ENCODE results near the gene RNF151. TPM values are rescaled to one million over a fixed set of nuclear protein-coding genes. Genes with fewer than 3 reads are reported as not detected.

RNF151 gene
- total and polyA plus RNA-seq, 8 donors: 0.12 to 0.61 TPM; not detected in 6

- ATAC-seq (no peak), DNase-seq (peak in 5 of 6 donors; percentile 8 to 80 (median 51))
Observed at GRCh38 chr16:2001456-2002355, 35.0 kb downstream of the RNF151 start.

GRCh38 chr16:2002406-2003230 lies 36.0 kb downstream of the RNF151 start:
- Histone ChIP-seq H3K27ac (no peak overlapping the region), H3K4me1 (peaks cover 14 to 33% (median 33%) of the 10 kb centered on the region in 3 donors), H3K27me3 (no peaks in the 10 kb centered on the region), H3K4me3 (no peak overlapping the region), H3K9me3 (no peaks in the 10 kb centered on the region), H3K36me3 (peaks cover 19 to 57% (median 39%) of the 10 kb centered on the region in 3 donors)
- peak in 5 of 6 donors; percentile 16 to 79 (median 57) for DNase-seq
- intact Hi-C loops (cut with DNase I): no loop called here
- TF ChIP-seq, protein P1, sequence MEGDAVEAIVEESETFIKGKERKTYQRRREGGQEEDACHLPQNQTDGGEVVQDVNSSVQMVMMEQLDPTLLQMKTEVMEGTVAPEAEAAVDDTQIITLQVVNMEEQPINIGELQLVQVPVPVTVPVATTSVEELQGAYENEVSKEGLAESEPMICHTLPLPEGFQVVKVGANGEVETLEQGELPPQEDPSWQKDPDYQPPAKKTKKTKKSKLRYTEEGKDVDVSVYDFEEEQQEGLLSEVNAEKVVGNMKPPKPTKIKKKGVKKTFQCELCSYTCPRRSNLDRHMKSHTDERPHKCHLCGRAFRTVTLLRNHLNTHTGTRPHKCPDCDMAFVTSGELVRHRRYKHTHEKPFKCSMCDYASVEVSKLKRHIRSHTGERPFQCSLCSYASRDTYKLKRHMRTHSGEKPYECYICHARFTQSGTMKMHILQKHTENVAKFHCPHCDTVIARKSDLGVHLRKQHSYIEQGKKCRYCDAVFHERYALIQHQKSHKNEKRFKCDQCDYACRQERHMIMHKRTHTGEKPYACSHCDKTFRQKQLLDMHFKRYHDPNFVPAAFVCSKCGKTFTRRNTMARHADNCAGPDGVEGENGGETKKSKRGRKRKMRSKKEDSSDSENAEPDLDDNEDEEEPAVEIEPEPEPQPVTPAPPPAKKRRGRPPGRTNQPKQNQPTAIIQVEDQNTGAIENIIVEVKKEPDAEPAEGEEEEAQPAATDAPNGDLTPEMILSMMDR (IDR thresholded peaks at IDR 0.05): no peak
- WGBS, 2 donors: 90 to 91% methylated on average over 47 of the region's 47 CpGs
- no peak for ATAC-seq
- no peak for FAIRE-seq

More at GRCh38 chr16:2001456-2002355, 35.0 kb downstream of the RNF151 start:
- intact Hi-C loops (cut with DNase I): no loop called here
- H3K9me3 ChIP-seq: no peaks in the 10 kb centered on the region
- peaks cover 9 to 25% (median 24%) of the 10 kb centered on the region in 3 donors for H3K4me1 ChIP-seq
- 92 to 94% methylated on average over 47 to 53 of the region's 53 CpGs for WGBS, 2 donors
- FAIRE-seq: no peak
- TF ChIP-seq, protein P1 (IDR thresholded peaks at IDR 0.05): no peak
- no peak overlapping the region for H3K4me3 ChIP-seq
- H3K36me3 ChIP-seq: peaks cover 19 to 64% (median 39%) of the 10 kb centered on the region in 3 donors
- H3K27ac ChIP-seq: no peak overlapping the region
- no peaks in the 10 kb centered on the region for H3K27me3 ChIP-seq

DNA sequence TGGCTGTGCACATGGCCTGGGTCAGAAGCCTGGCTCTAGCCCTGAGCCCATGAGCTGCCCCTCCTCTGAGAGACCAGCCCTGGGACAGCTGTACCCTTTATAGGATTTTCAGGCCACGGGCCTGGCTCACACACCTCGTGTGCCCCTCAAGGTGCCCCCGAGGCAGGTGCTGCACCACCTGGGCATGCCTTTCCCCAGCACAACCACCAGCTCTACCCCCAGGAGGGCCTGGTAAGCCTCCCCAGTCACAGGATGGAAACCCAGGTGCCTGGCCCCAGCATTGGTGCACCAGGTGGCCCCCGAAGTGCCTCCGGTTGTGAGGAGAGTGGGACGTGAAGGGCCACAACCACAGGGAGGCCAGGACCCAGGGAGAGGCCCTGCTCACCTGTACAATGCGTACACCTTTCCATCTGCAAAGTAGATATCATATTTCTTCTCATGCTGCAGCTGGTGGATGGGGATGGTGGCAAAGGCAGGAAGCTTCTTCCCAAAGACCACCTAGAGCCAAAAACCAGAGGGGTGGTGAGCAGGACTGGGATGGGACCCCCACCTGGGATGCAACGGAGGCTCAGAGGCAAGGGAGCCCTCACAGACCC lies 36.7 kb downstream of the RNF151 start:
- ATAC-seq (no peak), FAIRE-seq (no peak), DNase-seq (peak in 3 of 6 donors; percentile 15 to 79 (median 47))
- no peaks in the 10 kb centered on the region for H3K27me3 ChIP-seq
- WGBS, 2 donors: 54 to 62% methylated on average over 8 of the region's 8 CpGs
- H3K4me1 ChIP-seq: peaks cover 18 to 40% (median 33%) of the 10 kb centered on the region in 3 donors
- TF ChIP-seq, protein P1 (IDR thresholded peaks at IDR 0.05): no peak
- no peak overlapping the region for H3K27ac ChIP-seq
- intact Hi-C loops (cut with DNase I): no loop called here
- peaks cover 19 to 50% (median 36%) of the 10 kb centered on the region in 3 donors for H3K36me3 ChIP-seq
- no peak overlapping the region for H3K4me3 ChIP-seq
- no peaks in the 10 kb centered on the region for H3K9me3 ChIP-seq

DNA sequence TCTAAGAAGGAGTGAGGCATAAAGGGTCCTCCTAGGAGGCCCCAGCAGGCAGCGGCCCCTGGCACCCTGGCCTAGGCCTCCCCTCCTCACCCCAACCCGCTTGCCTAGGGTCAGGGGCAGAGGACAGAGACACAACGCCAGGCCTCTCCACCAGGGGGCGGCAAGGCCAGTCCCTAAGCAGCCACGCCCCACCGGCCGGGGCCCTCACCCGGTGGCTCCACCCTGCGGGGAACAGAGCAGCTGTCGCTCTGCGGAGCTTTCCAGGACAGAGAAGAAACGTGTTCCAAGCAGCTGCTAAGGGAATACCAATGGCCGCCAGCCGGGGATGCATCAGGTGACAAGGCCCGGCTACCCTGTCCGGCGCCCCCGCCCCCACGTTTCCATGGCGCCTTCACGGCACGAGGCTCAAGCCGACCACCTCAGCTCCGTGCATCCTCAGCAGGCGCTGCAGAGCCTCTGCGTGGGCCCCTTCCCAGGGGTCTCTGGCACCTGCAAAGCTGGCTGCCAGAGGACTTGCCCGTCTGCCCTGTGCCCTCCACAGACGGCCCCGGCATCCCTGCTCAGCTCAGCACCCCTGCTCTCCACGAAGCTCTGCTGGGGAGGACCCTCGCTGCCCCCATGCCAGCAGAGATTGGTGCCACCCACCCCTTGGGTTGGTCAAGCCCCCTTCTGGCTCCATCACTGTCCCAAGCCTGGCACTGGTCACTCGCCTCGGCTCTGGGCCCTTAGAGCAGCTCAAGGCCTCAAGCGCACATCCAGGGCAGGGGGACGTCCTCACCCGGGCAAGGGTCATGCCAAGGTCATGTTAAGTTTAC lies 37.4 kb downstream of the RNF151 start:
- TF ChIP-seq, protein P1 (IDR thresholded peaks at IDR 0.05): peak; percentile 92 to 98 (median 96)
- peak overlapping the region in 2 of 4 donors; percentile 11 to 19 for H3K4me3 ChIP-seq
- DNase-seq: peak; percentile 94 to 99 (median 96)
- ATAC-seq: peak; percentile 76 to 92 (median 86)
- no peaks in the 10 kb centered on the region for H3K27me3 ChIP-seq
- H3K36me3 ChIP-seq: peaks cover 17 to 43% (median 32%) of the 10 kb centered on the region in 3 donors
- FAIRE-seq: no peak
- no peaks in the 10 kb centered on the region for H3K9me3 ChIP-seq
- H3K27ac ChIP-seq: peak overlapping the region; percentile 51 to 73 (median 60)
- intact Hi-C loops (cut with DNase I): no loop called here
- WGBS, 2 donors: 14 to 16% methylated on average over 34 to 36 of the region's 36 CpGs
- H3K4me1 ChIP-seq: peaks cover 22 to 41% (median 33%) of the 10 kb centered on the region in 3 donors

Measured in pancreas (tissue), 10 donors.